CMK (cell line): ENCODE results near the gene CYP27A1.

ENCODE experiments used
- DNase-seq: peaks from one replicate; pipeline ENCODE4 v3.0.0-alpha.2; 2010; ENCODE audit warnings: low read depth

Gene CYP27A1

GRCh38 chr2:218812096-218812815 is 30.3 kb downstream of the CYP27A1 start:
- no peak for DNase-seq

- DNase-seq = no peak
Measured at GRCh38 chr2:218812861-218813260, 30.9 kb downstream of the CYP27A1 start.

- no peak for DNase-seq
Measured at GRCh38 chr2:218813771-218814460, 32.0 kb downstream of the CYP27A1 start.

GRCh38 chr2:218814540-218815243 is 32.7 kb downstream of the CYP27A1 start:
- DNase-seq = no peak

- DNase-seq = no peak
Measured at GRCh38 chr2:218815244-218815637, 33.3 kb downstream of the CYP27A1 start.

- DNase-seq = no peak
Measured at GRCh38 chr2:218815649-218816048, 33.7 kb downstream of the CYP27A1 start.

- no peak for DNase-seq
Measured at GRCh38 chr2:218816561-218817011, 34.6 kb downstream of the CYP27A1 start.

GRCh38 chr2:218819093-218819492 is 37.1 kb downstream of the CYP27A1 start:
- no peak for DNase-seq

GRCh38 chr2:218820746-218821369 is 38.9 kb downstream of the CYP27A1 start:
- DNase-seq = no peak

GRCh38 chr2:218821605-218822211 is 39.8 kb downstream of the CYP27A1 start:
- no peak for DNase-seq

- DNase-seq = no peak
Measured at GRCh38 chr2:218822622-218823021, 40.7 kb downstream of the CYP27A1 start.

- no peak for DNase-seq
Measured at GRCh38 chr2:218823196-218823855, 41.4 kb downstream of the CYP27A1 start.

- no peak for DNase-seq
Measured at GRCh38 chr2:218824004-218824403, 42.1 kb downstream of the CYP27A1 start.

- DNase-seq = no peak
Measured at GRCh38 chr2:218826791-218827190, 44.8 kb downstream of the CYP27A1 start.

- no peak for DNase-seq
Measured at GRCh38 chr2:218827701-218828476, 45.9 kb downstream of the CYP27A1 start.

- no peak for DNase-seq
Measured at GRCh38 chr2:218828477-218828778, 46.5 kb downstream of the CYP27A1 start.

- no peak for DNase-seq
Measured at GRCh38 chr2:218829868-218830451, 48.0 kb downstream of the CYP27A1 start.

GRCh38 chr2:218830526-218831306 is 48.8 kb downstream of the CYP27A1 start:
- no peak for DNase-seq

- no peak for DNase-seq
Measured at GRCh38 chr2:218831378-218831990, 49.5 kb downstream of the CYP27A1 start, which contains the start of gene PRKAG3. TSS of gene PRKAG3 (minus strand) at chr2:218831803.
